Measurements from ENCODE around the gene NCOA3. TPM values are rescaled to one million over a fixed set of nuclear protein-coding genes. Genes with fewer than 3 reads are reported as not detected.

Gene NCOA3
- total RNA-seq, 1 experiment from 2014 or later, result 23.3 TPM

- Mint-ChIP-seq H3K4me1 (peaks cover 50 to 58% of the 10 kb centered on the region in 2 experiments), H3K27ac (no peak overlapping the region; a peak in 1 of 7 replicates)
- H3K79me2 ChIP-seq (ENCODE audit: insufficient read depth, low read length), result peaks cover 6% of the 10 kb centered on the region; the same call in 1 of the 2 replicates
Measured at GRCh38 chr20:47559141-47559540, 57.5 kb downstream of the NCOA3 start.

More at GRCh38 chr20:47559141-47559540, 57.5 kb downstream of the NCOA3 start:
- H3K56ac ChIP-seq (ENCODE audit: insufficient read length, low read depth, low read length), result no peak overlapping the region
- Mint-ChIP-seq H3K27me3 (ENCODE audit: low read depth) (no peaks in the 10 kb centered on the region), H3K4me3 (no peak overlapping the region), H3K9me3 (peaks cover 0 to 4% of the 10 kb centered on the region in 2 experiments; a peak in 4 of 5 replicates), H3K36me3 (ENCODE audit: insufficient read depth in 1 of 3, low read depth in 3 of 3) (peaks cover 3 to 4% (median 4%) of the 10 kb centered on the region in 3 experiments; a peak in 5 of 7 replicates)
- H3K27me3 ChIP-seq (ENCODE audit: insufficient read depth, low read length), result no peaks in the 10 kb centered on the region
- TF ChIP-seq CTCF (conservative IDR thresholded peaks at IDR 0.05), result no peak
- no peak overlapping the region for H2BK12ac ChIP-seq (ENCODE audit: insufficient read length, low read depth, low read length)
- no peak overlapping the region for H2AK5ac ChIP-seq (ENCODE audit: insufficient read length, low read length)
- no peaks in the 10 kb centered on the region for H3K23me2 ChIP-seq (ENCODE audit: insufficient read length, low read depth, low read length, poor library complexity, severe bottlenecking)
- peaks cover 10% of the 10 kb centered on the region for H3K4me1 ChIP-seq (ENCODE audit: insufficient read depth, low read length)
- DNase-seq, result no peak
- no peak overlapping the region for H3K9ac ChIP-seq (ENCODE audit: extremely low read depth, insufficient read length, low read length)
- no peak overlapping the region for H2BK5ac ChIP-seq (ENCODE audit: insufficient read length, low read length)
- no peak overlapping the region for H3K14ac ChIP-seq (ENCODE audit: insufficient read depth, low read length)
- H3T11ph ChIP-seq (ENCODE audit: low read length), result no peak overlapping the region
- no peak overlapping the region for H3K18ac ChIP-seq (ENCODE audit: insufficient read length, low read depth, low read length)
- H2BK15ac ChIP-seq (ENCODE audit: low read depth, low read length), result no peak overlapping the region
- H4K20me1 ChIP-seq (ENCODE audit: control insufficient read depth, insufficient read depth, insufficient read length), result no peaks in the 10 kb centered on the region
- peaks cover 11% of the 10 kb centered on the region for H3K79me1 ChIP-seq (ENCODE audit: insufficient read depth, low read depth, low read length, poor library complexity, severe bottlenecking)
- no peak overlapping the region for H3K4me2 ChIP-seq (ENCODE audit: insufficient read depth, insufficient read length, low read length)
- no peak overlapping the region for H3K23ac ChIP-seq (ENCODE audit: insufficient read length, low read depth, low read length)
- no peak overlapping the region for H3K4ac ChIP-seq (ENCODE audit: low read depth, low read length)
- no peak overlapping the region for H2BK20ac ChIP-seq (ENCODE audit: low read depth, low read length, poor library complexity, severe bottlenecking)
- H2BK120ac ChIP-seq (ENCODE audit: low read depth, low read length, poor library complexity, severe bottlenecking), result no peak overlapping the region
- H3K9me3 ChIP-seq (ENCODE audit: control insufficient read depth, low read depth, low read length), result no peaks in the 10 kb centered on the region
- no peak overlapping the region for H3K27ac ChIP-seq (ENCODE audit: insufficient read length, low read depth, low read length)
- no peak overlapping the region for H4K91ac ChIP-seq (ENCODE audit: insufficient read length, low read depth, low read length)
- no peak overlapping the region for H4K5ac ChIP-seq (ENCODE audit: insufficient read length, low read depth, low read length)
- no peak overlapping the region for H4K8ac ChIP-seq (replicated peaks; ENCODE audit: insufficient read length, low read depth, low read length)
- no peak overlapping the region for H2AFZ ChIP-seq (ENCODE audit: low read length)

Data from H9 (cell line).